ENCODE measurements around the gene YIF1B.
A peak's percentile ranks its signal among the peaks of the same experiment; 100 is the strongest.
"Not testable (repeated sequence)": the region's sequence is repeated elsewhere in the genome, so short reads cannot be mapped to it uniquely, and the experiment has no call there.

The YIF1B gene, protein sequence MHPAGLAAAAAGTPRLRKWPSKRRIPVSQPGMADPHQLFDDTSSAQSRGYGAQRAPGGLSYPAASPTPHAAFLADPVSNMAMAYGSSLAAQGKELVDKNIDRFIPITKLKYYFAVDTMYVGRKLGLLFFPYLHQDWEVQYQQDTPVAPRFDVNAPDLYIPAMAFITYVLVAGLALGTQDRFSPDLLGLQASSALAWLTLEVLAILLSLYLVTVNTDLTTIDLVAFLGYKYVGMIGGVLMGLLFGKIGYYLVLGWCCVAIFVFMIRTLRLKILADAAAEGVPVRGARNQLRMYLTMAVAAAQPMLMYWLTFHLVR

DNA sequence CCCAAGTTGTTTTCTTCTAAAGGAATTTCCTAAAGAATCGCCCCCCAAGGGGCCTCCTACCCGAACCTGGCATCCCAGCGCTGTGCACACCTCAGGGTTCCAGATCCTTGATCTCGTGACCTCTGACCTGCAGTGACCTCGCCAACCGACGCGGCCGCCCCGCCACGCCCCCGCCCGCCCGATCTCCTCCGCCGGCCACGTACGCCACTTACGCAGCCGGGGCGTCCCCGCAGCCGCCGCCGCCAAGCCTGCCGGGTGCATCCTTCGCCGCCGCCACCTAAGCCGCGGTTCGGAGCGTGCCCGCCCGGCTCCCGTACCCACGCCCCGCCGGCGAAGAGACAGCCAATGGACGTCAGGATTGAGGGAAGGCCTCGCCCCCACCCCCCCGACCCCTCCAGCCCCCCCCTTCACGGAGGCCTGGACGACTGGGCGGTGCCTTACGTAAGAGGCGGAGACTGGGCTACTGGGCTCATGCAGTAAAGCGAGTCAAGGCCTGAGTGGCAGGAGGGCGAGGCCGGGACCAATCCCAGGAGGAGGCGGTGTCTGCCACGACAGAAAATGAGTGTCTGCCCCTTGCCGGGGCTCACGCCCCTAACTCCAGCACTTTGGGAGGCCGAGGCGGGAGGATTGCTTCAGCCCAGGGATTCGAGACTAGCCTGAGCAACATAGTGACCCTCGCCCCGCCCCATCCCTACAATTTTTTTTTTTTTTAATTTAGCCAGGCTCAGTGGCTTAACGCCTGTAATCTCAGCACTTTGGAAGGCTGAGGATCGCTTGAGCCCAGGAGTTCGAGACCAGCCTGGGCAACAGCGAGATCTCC is at the start of gene YIF1B:
TSS of gene YIF1B (minus strand) at position 291 of the 820 bp plus-strand sequence. CDS start at position 261, 30 bp downstream.
- peak; percentile 91 to 95 (median 94) for DNase-seq

DNA sequence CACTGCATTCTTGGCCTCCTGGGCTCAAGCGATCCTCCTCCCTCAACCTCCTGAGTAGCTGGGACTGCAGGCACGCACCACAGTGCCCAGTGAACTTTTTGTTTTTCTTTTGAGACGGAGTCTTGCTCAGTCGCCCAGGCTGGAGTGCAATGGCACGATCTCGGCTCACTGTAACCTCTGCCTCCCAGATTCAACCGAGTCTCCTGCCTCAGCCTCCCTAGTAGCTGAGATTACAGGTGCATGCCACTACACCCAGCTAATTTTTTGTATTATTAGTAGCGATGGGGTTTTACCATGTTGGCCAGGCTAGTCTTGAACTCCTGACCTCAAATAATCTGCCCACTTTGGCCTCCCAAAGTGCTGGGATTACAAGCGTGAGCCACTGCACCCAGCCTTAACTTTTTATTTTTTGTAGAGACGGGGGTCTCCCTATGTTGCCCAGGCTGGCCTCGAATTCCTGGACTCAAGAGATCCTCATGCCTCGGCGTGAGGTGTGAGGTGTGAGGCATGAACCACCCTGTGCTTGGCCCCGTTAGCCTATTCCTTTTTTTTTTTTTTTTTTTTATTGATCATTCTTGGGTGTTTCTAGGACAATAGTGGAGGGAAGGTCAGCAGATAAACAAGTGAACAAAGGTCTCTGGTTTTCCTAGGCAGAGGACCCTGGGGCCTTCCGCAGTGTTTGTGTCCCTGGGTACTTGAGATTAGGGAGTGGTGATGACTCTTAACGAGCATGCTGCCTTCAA is 47.4 kb upstream of the YIF1B start:
- not testable (repeated sequence) for DNase-seq

DNA sequence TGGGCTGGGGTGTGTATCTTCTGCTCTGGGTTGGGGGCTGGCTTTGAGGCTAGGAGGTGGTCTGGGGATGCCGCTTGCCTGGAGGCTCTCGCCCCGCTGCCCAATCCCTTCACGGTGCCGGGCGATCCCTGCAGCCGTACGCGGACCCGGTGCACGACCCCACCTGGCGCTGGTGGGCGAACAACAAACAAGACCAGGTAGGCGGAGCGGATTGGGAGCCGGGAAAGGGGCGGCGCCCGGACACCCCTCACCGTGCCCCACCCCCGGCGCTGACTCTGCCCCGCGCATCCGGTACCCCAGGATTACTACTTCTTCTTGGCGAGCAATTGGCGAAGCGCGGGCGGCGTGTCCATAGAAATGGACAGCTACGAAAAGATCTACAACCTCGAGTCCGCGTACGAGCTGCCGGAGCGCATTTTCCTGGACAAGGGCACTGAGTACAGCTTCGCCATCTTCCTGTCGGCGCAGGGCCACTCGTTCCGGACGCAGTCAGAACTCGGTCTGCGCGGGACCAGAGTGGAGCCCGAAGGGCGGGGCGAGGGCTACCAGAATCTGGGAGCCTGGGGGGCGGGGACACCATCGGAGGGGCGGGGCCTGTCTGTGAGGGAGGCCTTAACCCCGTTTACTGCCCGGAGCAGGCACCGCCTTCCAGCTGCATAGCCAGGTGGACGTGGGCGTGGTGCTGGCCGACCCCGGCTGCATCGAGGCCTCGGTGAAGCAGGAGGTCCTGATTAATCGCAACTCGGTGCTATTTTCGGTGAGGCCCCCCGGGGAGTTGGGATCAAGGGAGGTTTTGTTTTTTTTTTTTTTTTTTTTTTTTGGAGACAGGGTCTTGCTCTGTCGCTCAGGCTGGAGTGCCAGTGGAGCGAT is 46.6 kb upstream of the YIF1B start:
- peak; percentile 18 to 64 (median 40) for DNase-seq

DNA sequence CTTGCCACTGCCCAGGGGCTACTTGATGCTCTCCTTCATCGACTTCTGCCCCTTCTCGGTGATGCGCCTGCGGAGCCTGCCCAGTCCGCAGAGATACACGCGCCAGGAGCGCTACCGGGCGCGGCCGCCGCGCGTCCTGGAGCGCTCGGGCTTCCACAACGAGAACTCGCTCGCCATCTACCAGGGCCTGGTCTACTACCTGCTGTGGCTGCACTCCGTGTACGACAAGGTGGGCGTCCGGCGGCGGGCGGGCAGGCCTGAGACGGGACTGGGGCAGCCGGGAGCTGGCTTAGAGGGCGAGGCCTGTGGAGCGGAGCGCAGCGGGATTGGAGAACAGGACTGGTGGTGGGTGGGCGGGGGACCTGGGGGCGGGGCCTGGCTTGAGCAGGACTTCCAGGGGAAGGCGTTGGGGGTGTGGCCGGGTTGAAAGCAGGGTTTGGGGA is 45.9 kb upstream of the YIF1B start:
- DNase-seq: peak in 2 of 4 experiments; percentile 46 to 50

DNA sequence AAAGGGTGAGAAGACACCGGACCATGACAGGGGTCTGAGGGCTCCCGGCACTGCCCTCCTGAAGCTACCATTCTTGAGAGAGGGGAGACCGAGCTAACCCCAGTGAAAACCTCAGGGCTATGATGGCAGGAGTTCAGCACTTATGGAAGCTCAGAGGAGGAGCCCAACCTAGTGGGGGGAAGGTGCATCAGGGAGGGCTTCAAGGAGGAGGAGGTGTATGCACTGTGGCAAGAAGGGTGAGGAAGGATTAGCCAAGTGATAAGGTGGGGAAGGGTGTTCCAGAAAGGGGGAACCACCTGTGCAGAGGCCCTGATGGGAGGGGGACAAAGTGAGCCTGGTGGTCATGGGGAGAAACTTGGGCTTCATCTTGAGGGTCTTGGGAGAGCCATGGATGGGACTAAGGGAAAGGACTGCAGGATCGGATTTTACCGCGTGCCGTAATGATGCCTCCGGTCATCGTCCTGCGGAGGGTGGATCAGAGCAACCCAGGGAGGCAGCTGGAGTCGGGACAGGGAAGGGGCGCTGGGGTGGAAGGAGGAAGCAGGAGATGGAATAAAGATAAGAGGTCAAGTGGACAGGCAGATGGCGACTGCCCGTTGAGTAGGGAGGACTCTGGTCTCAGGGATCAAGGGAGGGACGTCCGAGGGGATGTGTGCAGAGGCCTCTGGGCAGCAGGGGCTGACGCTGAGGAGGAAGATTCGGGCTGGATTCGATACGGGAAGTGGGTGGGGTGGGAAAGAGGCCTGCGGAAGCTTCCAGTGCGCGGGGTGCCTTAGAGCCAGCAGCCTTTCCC is 45.3 kb upstream of the YIF1B start:
- DNase-seq: no peak

DNA sequence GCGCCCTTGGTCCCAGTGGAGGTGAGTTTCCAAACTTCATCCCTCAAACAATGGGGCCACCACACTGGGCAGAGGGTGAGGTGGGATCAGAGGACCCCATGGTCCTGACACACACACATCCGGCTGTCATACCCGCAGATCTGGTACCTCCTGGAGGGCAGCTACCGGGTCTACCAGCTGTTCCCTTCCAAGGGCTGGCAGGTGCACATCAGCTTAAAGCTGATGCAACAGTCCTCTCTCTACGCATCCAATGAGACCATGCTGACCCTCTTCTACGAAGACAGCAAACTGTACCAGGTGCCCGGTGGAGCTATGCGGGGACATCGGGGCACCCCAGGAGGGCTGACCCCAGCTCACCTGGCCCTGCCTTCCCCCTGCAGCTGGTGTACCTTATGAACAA is 44.6 kb upstream of the YIF1B start:
- DNase-seq: no peak

DNA sequence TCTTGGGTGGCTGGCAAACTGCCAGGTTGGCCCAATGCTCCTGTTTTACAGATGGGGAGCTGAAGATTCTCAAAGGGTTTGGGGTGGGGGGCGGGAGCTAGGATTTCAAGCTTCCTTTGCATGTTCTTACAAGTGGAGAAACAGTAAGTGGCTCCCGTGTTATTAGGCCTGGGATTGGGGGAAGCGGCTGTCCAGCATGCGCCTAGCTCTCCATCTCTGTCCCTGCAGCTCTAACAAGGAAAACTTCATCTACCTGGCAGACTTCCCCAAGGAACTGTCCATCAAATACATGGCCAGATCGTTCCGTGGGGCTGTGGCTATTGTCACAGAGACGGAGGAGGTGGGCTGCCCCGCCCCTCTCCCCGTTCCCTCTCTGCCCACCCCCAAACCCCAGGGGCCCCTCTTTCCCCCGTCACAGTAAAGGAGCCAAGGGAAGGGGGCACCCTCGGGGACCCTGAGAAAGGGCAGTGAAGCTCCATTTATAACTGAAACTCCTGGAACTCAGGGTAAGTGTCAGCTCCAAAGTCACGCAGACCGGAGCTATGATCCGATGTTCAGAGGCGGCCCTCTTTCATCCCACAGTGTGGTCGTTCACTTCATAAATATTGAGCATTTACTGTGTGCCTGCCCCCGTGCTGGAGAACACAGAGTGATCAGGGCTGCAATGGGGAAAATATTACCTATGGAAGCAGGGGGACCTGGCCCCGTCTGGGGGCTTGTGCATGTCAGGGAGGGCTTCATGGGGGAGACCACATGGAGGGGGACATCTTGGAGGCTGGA is 43.7 kb upstream of the YIF1B start:
- DNase-seq: no peak

DNA sequence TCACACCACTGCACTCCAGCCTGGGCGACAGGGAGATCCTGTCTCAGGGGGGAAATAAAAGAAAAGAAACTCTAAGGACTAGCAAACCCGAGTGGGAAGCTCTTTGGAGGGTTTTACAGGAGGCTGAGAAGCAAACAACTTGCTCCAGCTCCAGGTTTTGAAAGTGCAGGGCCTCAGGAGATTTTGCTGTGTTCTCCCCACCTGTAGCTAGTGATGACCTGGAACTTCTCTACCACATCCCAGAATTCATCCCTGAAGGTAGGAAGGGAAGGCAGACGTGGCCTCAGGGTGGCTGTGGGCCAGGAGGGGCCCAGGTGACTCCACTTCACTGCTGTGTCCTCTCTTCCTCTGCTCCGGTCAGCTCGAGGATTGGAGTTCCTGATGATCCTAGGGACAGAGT is 42.3 kb upstream of the YIF1B start:
- DNase-seq: no peak

DNA sequence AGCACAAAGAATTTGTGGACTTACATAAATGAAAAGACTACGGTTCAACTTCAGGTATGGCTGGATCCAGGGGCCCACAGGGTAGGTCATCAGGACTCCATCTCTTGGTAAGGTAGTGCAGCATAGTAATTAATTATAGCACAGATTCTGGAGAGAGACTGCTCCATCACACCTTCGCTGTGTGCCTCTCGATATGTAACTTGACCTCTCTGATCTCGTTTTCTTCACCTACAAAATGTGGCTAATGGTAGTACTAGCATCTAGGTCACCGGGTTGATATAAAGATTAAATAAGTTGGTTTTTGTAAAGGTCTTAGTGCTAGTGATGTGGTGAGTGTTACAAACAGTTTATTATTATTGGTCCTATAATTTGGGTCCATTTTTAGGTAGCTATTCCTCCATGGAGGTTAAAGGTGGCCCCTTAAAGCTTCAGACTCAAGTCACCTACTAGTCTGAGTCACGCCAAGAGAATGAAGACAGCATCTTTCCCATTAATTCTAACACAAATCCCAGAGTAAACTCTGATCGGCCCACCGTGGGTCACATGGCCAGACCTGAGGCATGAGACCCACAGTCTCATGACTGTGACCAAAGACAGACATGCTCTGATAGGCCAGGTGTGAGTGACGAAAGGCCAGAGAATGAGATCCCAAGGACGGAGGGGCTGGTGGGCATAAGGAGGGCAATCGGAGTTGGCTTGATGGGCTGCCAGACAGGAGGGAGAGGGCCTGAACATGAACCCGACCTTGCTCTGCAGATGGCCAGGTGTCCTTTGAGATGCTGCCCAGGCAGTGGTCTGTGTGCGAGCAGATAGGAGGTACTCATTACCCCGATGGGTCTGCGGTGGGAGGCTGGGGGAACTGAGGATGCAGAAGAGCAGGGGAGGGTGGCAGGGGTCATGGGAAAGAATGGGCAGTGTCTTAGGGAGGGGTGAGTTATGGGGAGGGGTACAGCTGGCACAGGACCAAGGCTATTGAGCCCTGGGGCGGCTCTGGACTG is 40.3 kb upstream of the YIF1B start:
- no peak for DNase-seq

DNA sequence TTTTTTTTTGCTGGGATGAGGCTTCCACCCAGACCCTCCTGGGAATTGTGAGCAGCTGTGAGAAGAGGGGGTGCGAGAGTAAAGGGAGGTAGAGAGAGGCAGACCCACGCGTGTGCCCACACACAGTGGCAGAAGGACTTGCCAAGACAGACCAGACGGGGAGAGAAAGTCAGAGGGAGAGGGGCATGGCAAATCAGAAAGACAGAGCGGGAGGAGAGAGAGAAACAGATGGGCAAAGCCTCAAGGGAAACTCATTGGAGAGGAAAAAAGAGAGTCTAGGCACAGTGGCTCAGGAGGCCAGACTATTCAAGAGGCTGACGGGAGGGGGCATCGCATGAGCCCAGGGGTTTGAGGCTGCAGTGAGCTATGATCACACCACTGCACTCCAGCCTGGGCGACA is 36.9 kb upstream of the YIF1B start:
- no peak for DNase-seq

DNA sequence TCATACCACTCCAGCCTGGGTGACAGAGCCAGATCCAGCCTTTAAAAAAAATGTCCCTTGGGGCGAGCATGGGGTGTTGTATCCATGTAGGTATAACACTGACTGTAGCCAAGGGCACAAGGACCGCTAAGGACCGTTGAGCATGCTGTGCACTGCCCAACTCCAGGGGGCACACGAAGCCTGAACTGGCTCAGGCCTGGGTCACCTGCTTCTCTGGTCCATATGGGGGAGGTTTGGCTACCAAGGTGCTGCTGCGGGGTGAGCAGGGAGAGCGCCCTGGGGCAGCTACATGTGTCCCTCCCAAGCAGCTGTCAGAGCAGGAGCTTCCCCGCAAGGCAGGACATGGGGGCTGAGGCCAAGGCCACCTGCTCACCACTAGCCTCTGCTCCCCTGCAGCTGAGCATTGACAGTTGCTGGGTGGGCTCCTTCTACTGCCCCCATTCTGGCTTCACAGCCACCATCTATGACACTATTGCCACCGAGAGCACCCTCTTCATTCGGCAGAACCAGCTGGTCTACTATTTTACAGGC is 36.2 kb upstream of the YIF1B start:
- no peak for DNase-seq

DNA sequence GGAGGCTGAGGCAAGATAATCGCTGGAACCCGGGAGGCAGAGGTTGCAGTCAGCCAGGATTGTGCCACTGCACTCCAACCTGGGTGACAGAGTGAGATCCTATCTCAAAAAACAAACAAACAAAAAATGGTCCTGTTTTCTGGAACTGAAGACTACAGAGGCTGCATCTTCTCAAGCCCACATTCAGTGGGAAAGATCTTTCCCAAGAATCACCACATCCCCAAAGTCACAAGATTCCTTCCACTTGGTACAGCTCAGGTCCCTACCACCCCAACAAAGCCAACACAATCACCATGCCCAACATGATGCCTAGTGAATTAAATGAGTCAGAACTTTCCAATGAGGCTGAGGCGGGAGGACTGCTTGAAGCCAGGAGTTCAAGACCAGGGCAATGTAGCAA is 35.1 kb upstream of the YIF1B start:
- no peak for DNase-seq

DNA sequence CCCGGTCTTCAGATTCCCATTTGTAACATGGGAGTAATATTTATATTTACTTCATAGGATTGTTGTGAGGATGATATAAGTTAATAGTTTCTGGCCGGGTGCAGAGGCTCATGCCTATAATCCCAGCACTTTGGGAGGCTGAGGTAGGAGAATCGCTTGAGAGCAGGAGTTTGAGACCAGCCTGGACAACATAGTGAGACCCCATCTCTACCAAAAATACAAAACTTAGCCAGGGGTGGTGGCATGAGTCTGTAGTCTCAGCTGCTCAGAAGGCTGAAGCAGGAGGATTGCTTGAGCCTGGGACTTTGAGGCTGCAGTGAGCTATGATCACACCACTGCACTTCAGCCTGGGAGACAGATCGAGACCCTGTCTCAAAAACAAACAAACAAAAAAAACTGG is 31.1 kb upstream of the YIF1B start:
- no peak for DNase-seq

DNA sequence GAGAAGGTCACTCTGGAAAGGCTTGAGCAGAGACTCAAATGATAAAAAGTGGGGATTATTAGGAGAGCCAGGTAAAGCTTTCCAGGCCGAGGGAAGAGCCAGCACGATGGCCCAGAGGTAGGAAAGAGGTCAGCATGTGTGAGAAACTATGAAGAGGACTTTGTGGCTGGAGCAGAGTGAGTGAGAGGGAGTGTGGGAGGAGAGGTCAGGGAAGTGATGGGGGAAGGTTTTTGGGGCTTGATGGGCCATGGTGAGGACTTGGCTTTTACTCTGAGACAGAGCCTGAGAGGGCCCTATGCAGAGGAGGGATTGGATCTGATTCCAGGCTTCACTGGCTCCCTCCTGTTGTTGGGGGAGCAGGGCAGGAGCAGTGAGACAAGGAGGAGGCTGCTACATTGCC is 25.2 kb upstream of the YIF1B start:
- DNase-seq: no peak

DNA sequence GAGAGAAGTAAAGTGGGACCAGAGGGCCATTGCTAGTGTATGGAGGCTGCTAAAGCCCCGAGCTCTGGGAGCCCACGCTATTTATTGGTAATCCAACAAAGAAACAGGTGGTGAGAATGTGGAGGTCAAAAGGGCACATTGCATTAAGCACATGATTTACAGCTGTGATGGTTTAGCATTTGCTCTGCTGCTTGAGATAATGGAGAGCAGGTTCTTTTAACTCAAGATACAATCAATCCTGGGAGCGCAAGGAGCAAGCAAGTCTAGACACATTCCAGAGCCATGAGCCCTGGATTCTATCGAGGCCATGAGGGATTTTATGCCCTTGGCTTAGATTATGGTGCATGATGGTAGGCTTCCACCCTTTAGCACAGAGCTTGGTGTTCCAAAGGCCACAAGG is 23.3 kb upstream of the YIF1B start:
- DNase-seq: not testable (repeated sequence)

DNA sequence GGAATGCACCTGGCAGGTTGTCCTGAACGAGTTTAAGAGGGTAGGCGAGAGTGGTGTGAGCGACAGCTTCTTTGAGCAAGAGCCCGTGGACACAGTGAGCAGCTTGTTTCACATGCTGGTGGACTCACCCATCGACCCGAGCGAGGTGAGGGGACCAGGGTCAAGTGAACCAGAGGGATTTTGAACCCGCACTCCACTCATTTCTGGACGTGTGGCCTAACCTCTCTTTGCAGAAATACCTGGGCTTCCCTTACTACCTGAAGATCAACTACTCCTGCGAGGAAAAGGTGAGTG is 21.6 kb upstream of the YIF1B start:
- no peak for DNase-seq

DNA sequence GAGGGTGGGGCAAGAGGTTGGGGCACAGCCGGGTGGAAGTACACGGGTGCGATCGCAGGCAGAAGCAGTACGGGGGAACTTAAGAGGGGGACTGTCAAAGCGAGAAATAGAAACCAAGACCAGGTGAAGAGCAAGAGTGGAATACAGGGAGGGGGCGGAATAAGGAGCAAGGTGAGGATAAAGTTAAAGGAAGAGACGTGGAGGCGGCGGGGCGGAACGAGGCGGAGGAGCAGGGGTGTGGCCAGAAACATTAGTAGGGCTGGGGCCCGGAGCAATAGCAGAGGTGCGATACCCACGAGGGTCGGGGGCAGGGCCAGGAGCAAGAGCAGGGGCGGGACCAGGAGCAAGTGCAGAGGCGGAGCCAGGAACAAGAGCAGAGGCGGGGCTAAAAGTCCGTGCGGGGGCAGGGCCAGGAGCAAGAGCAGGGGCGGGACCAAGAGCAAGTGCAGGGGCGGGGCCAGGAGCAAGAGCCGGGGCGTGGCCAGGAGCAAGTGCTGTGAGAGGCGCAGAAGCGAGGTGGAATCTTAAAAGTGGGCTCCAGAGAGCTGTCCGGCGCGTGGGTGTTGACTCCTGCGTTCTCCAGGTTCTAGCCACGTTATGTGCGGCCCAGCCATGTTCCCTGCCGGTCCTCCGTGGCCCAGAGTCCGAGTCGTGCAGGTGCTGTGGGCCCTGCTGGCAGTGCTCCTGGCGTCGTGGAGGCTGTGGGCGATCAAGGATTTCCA is 21.1 kb upstream of the YIF1B start:
- peak; percentile 91 to 95 (median 92) for DNase-seq

DNA sequence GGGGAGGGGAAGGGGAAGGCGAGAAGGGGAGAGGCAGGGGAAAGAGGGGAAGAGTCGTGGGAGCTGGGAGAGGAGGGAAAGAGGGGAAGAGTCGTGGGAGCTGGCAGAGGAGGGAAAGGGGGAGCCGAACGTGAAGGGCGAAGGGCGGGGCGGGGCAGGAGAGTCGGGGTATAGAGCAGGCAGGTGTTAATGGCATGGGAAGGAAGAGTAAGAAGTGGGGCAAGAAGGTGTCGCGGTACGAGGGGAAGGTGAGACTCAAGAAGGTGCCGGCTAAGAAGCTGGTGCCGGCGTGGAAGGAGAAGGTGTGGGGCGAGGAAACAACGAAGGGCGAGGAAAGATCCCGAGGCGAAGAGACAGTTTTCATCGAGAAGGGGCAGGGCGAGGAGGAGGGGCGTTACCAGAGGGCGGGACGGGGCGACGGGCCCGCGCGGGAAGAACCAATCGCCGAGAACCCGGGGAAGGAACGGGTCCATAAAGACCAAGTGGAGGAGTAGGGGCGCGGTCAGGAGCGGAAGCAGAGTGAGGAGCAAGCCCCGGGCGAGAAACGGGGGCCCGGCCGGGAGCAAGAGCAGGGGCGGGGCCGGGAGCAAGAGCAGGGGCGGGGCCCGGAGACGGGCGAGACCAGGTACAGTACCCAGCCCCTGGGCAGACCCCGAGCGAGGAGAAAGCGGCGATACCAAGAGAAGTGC is 20.3 kb upstream of the YIF1B start:
- DNase-seq: peak; percentile 82 to 91 (median 86)
